Left ventricle myocardium inferior (tissue), 1 donor: ENCODE data around the gene SLC25A19. TPM values are rescaled to one million over a fixed set of nuclear protein-coding genes. Genes with fewer than 3 reads are reported as not detected.
A peak's percentile ranks its signal among the peaks of the same experiment; 100 is the strongest.

Source experiments
- DNase-seq: peaks from one replicate; pipeline ENCODE4 v3.0.0-alpha.2; 2020
- H3K27ac ChIP-seq: fragments of 200-600 bp; replicated peaks from 2 replicates; pipeline ENCODE4 v1.8.0; 2021
- H3K27me3 ChIP-seq: fragments of 200-600 bp; 2 replicates; pipeline ENCODE4 v1.8.0; 2021; ENCODE audit warnings: low read depth
- H3K36me3 ChIP-seq: fragments of 200-600 bp; 2 replicates; pipeline ENCODE4 v1.8.0; 2021
- H3K4me1 ChIP-seq: fragments of 200-600 bp; 2 replicates; pipeline ENCODE4 v1.8.0; 2021
- H3K4me3 ChIP-seq: fragments of 200-600 bp; 2 replicates; pipeline ENCODE4 v1.8.0; 2021; ENCODE audit warnings: mild to moderate bottlenecking, moderate library complexity
- H3K9me3 ChIP-seq: fragments of 200-600 bp; replicated peaks from 2 replicates; pipeline ENCODE4 v1.8.0; 2021
- intact Hi-C: fragments of 100-400 bp; cut with micrococcal nuclease; formaldehyde crosslinking; loops from one replicate; pipeline ENCODE4 v1.11.0; 2022
- total RNA-seq: library from RNA; stranded (reverse); fragmentation: NEBNext Ultra II Directional; extraction: Animal tissue kit (Norgen Biotek cat#: 25700); gene quantifications from one replicate; pipeline ENCODE4 v1.2.1, GENCODE V29; 2021
- TF ChIP-seq, protein P1 (sequence below): fragments of 200-600 bp; IDR thresholded peaks from 2 replicates; pipeline ENCODE4 v1.8.0; 2021; ENCODE audit warnings: antibody characterized with exemption, mild to moderate bottlenecking, borderline replicate concordance
- donor health status: DM: no; HTN: yes; CAD: no; lungs with severe emphysema.

Gene SLC25A19
- total RNA-seq, 1 donor from 2014 or later, result 16.0 TPM

- TF ChIP-seq, protein P1, sequence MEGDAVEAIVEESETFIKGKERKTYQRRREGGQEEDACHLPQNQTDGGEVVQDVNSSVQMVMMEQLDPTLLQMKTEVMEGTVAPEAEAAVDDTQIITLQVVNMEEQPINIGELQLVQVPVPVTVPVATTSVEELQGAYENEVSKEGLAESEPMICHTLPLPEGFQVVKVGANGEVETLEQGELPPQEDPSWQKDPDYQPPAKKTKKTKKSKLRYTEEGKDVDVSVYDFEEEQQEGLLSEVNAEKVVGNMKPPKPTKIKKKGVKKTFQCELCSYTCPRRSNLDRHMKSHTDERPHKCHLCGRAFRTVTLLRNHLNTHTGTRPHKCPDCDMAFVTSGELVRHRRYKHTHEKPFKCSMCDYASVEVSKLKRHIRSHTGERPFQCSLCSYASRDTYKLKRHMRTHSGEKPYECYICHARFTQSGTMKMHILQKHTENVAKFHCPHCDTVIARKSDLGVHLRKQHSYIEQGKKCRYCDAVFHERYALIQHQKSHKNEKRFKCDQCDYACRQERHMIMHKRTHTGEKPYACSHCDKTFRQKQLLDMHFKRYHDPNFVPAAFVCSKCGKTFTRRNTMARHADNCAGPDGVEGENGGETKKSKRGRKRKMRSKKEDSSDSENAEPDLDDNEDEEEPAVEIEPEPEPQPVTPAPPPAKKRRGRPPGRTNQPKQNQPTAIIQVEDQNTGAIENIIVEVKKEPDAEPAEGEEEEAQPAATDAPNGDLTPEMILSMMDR, result no peak
- Histone ChIP-seq H3K4me1 (peaks cover 4% of the 10 kb centered on the region), H3K9me3 (no peaks in the 10 kb centered on the region), H3K36me3 (peaks cover 28% of the 10 kb centered on the region), H3K27me3 (no peaks in the 10 kb centered on the region), H3K27ac (no peak overlapping the region), H3K4me3 (no peak overlapping the region)
- intact Hi-C loops, result no loop called here
- DNase-seq, result no peak
Observed at GRCh38 chr17:75315541-75316243, 26.5 kb upstream of the SLC25A19 start.

DNA sequence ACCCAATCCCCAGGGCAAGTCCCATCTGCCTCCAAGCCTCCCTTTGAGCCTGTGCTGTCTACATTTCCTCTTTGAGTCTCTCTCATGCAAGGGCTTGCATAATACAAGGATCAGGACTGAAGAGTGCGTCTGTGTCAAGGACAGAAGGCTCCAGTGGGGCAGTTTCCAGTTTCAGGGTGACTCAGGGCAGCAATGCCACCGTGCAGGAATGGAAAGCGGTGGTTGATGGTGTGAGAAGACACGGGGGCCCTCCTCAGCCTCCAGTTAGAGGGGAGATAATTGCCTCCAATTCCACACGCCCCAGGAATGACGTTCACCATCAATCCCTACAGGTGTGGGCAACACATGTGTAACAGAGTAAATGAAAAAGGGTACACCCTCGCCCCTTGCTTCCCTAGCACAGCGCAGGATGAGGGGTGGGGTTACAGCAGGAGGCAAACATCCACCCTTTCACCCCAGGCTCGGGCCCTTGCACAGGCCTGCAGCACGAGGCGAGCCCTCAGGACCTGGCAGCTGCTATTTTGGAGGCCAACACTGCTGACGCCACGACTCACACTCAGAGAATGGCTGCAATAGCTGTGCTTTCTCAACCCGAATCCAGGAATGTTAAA, 24.8 kb upstream of the SLC25A19 start:
- no peak for DNase-seq
- H3K4me3 ChIP-seq, result no peak overlapping the region
- H3K4me1 ChIP-seq, result peaks cover 6% of the 10 kb centered on the region
- H3K9me3 ChIP-seq, result no peaks in the 10 kb centered on the region
- H3K36me3 ChIP-seq, result peaks cover 15% of the 10 kb centered on the region
- TF ChIP-seq, protein P1, result no peak
- peak overlapping the region; percentile 41 for H3K27ac ChIP-seq
- H3K27me3 ChIP-seq, result no peaks in the 10 kb centered on the region
- intact Hi-C loops, result no loop called here

DNA sequence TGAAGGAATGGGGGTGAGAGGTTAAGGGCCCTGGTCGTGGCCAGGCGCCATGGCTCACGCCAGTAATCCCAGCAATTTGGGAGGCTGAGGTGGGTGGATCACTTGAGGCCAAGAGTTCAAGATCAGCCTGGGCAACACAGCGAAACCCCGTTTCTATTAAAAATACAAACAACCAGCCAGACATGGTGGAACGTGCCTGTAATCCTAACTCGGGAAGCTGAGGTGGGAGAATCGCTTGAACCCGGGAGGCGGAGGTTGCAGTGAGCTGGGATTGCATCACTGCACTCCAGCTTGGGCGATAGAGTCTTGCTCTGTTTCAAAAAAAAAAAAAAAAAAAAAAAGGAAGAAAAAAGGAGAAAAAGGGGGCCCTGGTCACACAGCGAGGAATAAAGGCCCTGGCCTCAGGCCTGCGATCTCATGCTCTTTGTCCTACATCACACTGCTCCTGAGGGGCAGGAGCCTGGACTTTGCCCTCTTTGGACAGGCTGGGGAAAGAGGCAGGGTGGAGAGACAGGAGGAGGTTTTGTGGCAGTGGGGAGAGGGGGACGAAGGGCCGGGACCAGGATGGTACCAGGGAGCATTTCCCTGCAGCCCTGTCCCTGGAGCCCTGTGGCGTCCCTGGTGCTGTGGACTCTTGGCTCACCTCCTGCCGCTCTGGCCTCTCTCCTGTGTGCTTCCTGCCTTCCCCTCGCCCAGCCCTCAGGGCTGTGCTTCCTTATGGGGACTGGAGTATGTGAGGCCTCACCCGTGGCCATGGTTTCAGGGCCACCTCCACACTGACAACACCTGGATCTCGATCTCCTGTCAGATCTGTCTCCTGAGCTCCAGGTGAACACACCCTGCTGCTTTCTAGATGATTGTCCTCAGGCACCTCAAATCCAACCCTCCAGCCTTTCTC, 19.7 kb upstream of the SLC25A19 start:
- no peaks in the 10 kb centered on the region for H3K9me3 ChIP-seq
- peaks cover 3% of the 10 kb centered on the region for H3K4me1 ChIP-seq
- H3K27ac ChIP-seq, result peak overlapping the region; percentile 51
- TF ChIP-seq, protein P1, result no peak
- no peak overlapping the region for H3K4me3 ChIP-seq
- H3K36me3 ChIP-seq, result no peaks in the 10 kb centered on the region
- DNase-seq, result peak; percentile 15
- H3K27me3 ChIP-seq, result no peaks in the 10 kb centered on the region
- intact Hi-C loops, result no loop called here

- Histone ChIP-seq H3K27me3 (no peaks in the 10 kb centered on the region), H3K4me1 (peaks cover 3% of the 10 kb centered on the region), H3K9me3 (no peaks in the 10 kb centered on the region), H3K4me3 (no peak overlapping the region), H3K27ac (no peak overlapping the region), H3K36me3 (no peaks in the 10 kb centered on the region)
- TF ChIP-seq, protein P1, result no peak
- intact Hi-C loops, result no loop called here
- no peak for DNase-seq
Observed at GRCh38 chr17:75307957-75308731, 18.9 kb upstream of the SLC25A19 start.
